HG03521 (cell line): ENCODE measurements around the gene ENAM.

Source experiments
- ATAC-seq: cut with Tn5 transposase; IDR thresholded peaks from one replicate; pipeline ENCODE4 v1.9.1; 2021; ENCODE audit warnings: mild to moderate bottlenecking, moderate library complexity; ENCODE audit not compliant: unreplicated experiment

The ENAM gene, protein sequence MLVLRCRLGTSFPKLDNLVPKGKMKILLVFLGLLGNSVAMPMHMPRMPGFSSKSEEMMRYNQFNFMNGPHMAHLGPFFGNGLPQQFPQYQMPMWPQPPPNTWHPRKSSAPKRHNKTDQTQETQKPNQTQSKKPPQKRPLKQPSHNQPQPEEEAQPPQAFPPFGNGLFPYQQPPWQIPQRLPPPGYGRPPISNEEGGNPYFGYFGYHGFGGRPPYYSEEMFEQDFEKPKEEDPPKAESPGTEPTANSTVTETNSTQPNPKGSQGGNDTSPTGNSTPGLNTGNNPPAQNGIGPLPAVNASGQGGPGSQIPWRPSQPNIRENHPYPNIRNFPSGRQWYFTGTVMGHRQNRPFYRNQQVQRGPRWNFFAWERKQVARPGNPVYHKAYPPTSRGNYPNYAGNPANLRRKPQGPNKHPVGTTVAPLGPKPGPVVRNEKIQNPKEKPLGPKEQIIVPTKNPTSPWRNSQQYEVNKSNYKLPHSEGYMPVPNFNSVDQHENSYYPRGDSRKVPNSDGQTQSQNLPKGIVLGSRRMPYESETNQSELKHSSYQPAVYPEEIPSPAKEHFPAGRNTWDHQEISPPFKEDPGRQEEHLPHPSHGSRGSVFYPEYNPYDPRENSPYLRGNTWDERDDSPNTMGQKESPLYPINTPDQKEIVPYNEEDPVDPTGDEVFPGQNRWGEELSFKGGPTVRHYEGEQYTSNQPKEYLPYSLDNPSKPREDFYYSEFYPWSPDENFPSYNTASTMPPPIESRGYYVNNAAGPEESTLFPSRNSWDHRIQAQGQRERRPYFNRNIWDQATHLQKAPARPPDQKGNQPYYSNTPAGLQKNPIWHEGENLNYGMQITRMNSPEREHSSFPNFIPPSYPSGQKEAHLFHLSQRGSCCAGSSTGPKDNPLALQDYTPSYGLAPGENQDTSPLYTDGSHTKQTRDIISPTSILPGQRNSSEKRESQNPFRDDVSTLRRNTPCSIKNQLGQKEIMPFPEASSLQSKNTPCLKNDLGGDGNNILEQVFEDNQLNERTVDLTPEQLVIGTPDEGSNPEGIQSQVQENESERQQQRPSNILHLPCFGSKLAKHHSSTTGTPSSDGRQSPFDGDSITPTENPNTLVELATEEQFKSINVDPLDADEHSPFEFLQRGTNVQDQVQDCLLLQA

DNA sequence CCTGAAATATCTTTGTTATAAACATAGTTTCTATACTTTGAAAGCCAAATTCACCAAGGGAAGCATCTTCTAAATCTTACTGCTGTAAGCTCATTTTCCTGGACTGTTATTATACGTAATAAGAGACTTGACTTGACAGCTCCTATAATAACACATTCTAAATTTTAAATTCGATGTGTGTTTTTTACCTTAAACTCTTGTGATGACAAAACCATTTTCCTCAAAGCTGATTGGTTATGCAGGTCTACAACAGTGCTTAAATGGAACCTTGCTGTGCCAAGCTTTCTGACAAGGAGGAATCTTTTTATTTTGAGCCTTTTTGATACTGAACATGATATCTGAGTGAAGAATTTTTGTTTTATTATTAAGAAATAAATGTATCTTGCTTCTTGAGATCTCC lies at the start of gene ENAM:
Gene ENAM, plus strand, starts transcription at position 301 of the 400 bp plus-strand sequence. CDS start 757 bp downstream, outside the sequence.
- no peak for ATAC-seq

DNA sequence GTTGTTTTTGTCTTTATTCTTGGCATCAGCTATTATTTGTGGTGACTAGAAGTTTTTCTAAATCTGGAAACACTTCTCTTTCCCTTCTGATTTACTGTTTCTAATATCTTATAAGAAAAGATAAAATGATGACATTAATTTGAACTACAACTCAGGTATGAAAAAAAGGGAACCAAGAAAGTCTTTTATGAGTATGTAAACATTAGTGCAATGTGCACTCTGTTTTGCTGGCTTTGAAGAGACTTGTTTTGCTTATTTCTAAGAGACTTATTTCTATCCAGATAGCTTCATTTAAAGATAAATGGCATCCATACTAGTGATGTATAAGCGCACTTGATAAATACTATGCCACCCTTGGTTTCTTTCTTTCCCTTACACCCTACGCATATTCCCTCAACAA lies 46.6 kb upstream of the ENAM start:
- ATAC-seq: no peak

DNA sequence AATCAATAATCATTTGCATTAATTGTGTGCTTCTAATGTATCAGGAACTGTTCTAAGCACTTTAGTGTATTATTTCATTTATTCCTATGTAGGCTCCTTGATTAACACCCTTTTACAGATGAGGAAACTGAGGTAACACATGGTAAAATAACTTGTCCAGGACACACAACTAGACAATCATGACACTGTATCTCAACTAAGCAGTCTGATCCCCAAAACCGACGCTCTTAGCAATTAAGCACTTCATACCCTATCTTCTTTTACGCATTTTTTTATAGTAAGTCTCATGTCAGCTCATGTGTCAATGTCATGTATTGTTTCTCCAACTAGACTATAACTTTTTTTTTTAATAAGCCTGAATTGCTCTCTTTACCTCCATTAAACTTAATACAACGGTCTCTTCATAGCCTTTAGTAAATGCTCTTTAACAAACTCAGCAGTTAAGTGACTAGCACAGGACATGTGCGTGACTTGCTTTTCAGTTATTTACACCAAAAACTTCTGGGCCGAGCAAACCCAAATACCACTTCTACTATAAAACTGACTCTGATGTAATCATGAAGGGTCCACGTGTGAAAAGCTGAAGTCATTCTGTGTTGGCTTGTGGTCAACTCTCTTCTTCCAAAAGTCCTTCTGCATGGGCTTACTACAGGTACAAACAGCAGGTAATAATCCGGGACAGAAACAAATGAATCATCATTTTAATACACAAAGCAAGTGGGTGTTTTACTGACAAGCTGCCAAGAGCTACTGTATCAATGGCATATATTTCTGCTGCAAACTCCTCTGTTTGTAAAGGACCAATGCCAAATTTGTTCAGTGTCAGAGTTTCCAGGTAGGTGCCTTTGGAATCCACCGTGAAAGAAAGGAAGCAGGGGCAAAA lies 44.4 kb upstream of the ENAM start:
- no peak for ATAC-seq

DNA sequence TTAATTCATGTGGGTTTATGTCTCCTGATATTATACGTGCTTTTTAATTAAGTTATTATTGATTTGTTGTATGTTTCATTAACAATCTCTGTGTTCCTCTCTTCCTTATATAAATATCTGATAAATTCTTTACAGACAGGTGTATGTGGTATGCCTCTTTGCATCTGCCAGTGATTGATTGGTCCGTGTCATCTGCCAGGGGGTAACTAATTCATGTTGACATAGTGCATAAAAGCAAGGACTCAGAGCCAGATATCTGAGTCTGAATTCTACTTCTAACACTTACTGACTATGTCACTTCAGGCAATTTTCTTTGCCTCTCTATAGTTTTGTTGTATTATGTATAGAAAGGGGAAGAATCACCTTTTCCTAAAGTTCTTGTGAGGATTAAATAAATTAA lies 41.7 kb upstream of the ENAM start:
- no peak for ATAC-seq

DNA sequence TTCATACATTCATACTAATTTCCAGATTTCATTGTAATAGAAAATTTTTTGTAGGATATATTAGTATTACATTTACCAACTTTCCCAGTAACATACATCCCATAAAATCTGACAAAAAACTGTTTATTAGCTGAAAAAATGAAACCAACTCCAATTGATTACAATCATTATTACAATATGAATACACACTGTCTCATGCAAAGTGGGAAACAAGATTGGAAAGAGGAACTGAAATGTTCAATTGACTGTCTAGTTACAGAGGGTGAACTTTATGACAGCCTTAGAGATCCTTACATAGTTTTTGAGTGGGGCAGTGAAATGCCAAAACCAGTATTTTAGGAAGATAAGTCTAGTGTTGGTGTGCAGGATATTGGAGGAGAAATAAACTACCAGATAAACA lies 38.8 kb upstream of the ENAM start:
- ATAC-seq: peak; percentile 87

DNA sequence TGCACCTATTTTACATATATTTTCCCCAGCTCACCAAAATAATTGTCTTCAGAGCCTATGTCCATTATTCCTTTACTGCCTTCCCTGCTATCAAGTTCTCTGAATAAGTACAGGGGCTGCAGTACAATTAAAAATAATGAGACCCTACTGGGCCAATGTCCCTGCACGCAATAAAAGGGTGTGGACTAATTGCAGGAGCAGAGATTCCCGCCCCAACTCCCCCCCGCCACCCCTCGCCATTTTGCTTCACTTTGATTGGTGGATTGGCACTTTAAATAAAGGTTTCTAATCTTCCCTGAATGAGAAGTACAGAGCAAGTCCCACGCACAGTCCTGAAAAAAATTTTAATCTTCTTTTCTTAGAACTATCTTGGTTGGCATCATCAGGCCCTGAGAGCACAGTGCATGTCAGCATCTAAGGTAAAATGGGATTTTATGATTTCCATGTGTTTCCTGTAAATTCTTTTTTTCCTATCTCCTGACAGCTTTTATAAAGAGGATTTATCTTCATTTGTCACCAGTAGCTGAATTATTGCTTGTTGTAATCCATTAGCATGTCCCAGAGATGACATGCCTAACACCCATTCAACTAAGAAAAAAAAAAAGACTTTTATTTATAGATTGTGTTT lies 36.5 kb upstream of the ENAM start, which contains the start of gene AMBN:
Gene AMBN, plus strand, starts transcription at position 302 of the 628 bp plus-strand sequence. Its CDS starts 103 bp downstream, at position 405.
- ATAC-seq: no peak

DNA sequence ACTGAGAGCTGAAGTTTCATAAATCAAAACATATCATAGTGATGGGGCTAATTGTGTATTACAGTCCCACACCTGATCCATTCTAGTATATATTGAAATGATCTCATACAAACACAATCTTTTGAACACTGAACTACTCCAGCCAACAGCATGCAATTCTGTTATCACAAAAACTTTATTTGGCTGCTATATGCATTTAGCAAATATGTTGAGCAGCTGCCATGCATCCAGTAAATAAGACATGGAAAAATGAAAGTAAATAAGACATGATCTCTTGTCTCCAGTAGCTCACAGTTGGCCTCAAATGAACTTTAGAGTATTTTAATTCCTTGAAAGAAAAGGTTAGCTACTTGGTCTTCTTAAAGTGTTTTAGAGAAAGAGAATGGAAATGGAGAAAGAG lies 34.3 kb upstream of the ENAM start:
- ATAC-seq: no peak

DNA sequence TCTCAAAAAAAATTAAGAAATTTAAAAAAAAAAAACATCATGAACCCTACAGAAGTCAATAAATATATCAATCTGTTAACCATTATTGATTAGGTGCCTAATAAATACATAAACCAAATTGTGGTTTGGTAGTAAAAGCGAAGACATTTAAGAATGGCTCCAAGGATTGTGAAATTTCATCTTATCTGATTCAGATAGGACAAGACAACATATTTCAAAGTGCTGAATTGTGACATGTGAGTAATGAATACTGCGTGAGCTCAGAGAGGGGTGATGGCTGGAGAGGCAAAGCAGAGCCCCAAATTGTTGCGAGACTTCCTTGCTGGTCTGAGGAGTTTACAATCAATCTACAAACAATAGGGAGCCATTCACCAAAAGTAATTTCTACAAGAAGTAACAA lies 28.2 kb upstream of the ENAM start:
- ATAC-seq: no peak

DNA sequence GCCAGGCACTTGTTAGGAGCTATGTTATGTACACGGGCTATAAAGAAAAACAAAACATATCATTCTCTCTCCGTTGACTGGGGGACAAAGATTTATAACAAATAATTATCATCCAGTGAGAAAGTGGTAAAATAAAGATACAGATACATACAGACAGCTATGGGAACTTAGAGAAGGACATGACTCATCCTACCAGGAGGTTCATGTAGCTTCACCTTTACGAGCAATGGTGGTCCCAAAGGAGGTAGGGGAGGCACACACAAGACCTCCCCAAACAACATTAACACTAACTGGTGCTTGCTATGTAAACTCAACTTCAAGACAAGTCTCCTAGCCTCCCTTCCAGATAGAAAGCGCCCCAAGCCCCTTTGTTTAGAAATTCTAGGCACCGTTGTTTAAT lies 27.6 kb upstream of the ENAM start:
- ATAC-seq: no peak

DNA sequence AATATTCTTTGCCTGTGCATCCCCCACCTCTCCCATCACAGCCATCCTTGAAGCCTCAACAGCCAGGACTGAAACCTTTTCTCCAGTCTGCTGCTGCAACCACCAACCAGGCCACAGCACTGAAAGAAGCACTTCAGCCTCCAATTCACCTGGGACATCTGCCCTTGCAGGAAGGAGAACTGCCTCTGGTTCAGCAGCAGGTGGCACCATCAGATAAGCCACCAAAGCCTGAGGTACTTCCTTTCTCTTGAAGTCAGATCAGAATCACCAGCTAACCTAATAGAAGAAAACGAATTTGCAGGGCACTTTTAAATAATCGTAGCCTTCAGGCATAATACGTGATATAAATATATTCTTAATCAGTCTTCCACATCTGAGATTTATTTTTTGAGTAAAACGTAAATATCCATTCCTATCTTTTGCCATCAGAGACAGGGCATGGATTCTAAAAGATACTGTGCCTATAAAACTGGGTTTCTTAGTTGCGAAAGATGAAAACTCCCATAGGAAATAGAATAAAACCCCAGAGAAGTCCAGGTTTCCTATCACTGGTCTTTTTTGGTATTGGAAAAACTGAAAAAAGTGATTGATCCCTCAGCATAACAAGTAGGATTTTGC lies 27.0 kb upstream of the ENAM start:
- ATAC-seq: peak; percentile 98

DNA sequence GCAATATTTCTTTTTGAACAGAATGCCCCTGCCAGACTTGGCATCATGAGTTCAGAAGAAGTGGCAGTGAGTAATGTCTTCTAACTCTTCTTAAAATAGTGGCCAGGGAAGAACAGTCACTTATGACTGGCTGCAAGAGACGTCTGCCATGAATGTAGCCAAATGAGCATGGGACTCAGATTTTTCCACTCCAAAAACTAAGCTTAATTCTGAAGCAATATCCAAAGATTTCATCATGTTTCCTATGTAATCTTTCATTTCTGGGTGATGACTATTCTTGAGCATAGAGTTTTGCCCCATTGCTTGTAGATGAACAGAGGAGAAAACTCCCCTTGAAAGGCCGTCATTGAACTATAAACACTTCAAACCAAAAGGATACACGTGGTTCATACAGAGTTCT lies 24.7 kb upstream of the ENAM start:
- no peak for ATAC-seq

DNA sequence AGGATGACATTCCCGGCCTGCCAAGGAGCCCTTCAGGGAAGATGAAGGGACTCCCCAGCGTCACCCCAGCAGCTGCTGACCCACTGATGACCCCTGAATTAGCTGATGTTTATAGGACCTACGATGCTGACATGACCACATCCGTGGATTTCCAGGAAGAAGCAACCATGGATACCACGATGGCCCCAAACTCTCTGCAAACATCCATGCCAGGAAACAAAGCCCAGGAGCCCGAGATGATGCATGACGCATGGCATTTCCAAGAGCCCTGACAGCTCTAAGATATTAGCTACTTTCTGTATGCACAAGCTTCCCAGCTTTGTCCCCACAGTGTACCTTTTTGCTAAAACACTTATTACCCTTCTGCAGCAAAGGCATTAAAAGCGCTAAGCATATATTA lies 22.1 kb upstream of the ENAM start:
- no peak for ATAC-seq

DNA sequence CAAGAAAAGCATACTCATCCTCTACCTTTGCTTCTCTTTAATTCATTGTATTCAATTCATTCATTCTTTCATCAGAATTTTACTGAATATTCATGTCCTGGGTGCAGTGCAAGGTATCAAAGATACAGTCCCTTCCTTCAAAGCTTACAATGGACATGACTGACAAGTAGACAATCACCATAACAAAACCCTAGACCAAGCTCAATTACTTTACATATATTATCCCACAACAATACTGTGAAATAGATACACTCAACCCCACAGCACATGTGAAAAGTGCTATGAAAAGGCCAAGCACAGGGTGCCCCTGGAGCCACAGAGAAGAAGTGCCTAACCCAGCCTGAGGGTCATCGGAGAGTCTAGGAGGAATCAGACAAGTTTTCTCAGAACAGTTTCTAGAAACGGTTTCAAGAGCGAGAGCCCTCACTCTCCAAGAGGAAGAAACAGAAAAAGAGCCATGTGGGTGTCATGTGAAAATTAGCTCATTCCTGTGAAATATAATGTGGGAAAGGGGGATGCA lies 21.1 kb upstream of the ENAM start:
- no peak for ATAC-seq

DNA sequence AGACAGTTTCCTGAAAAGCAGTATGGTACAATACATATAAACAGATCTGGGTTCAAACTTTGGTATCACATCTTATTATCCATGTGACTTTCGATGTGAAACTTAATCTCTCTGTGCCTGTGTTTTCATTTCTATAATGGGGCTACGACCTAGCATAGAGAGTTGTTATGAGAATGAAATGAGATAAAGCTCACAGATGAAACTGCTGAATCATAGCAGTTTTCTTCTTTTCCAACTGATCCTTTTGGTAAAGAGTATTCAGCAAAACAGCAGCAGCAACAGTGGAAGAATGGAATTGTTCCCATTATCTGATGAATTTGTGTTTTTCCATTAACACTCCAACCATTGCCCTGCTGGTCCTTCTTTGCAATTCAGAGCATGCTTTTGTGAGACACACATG lies 20.2 kb upstream of the ENAM start:
- ATAC-seq: no peak

DNA sequence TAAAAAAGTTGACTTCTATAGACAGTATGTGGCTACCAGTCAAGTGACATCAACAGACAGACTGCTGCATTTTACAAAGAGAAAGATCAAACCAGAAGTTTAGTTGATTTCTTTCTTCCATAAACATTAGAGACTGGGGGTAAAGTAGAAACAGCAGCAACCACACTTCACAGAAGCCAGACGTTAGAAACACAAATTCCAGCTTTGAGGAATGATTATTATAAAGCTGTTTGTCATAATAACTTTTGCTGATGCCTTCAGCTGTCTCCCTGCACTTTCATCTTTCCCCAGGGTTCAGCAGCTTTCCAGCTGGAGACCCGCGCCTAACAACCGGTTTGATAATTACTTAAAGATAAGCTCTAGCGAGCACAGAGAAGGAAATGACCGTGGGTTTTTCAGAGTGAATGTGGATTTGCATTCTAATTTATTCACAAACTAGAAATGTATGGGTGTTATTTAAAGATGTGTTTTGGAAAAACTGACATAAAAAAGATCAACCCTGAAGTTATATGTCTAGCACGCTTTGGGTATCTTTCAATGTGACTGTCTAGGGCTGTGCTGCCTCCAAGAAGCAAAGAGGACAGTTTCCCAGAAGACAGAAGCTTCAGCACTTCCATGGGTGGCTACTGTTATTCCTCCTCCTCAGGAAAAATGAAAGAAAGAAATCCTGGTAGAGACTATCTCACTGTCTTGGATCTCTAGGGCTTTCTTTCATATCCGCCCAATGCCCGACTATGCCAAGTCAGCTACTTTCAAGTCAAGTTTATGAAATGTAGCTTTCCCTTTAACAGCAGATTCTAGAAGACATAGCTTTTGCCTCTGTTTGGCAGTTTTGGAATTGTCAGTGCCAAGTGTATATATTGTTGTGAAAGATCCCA lies 15.0 kb upstream of the ENAM start:
- no peak for ATAC-seq

DNA sequence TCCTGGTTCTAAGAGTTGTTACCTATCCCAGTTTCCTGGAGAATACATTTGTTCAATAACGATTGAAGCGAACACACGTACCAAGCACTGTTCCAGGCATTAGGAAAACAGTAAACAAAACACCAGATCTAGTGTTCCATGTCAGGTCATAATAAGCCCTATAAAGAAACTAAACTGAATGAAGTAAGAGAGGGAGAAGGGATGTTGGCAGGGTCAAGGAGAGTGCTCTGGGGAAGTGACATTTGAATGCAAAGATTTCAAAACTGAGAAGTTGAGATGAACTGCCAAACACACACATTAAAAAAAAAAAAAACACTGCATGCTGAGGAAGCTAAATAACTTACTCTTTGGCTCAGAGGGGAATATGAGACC lies 14.4 kb upstream of the ENAM start:
- no peak for ATAC-seq

DNA sequence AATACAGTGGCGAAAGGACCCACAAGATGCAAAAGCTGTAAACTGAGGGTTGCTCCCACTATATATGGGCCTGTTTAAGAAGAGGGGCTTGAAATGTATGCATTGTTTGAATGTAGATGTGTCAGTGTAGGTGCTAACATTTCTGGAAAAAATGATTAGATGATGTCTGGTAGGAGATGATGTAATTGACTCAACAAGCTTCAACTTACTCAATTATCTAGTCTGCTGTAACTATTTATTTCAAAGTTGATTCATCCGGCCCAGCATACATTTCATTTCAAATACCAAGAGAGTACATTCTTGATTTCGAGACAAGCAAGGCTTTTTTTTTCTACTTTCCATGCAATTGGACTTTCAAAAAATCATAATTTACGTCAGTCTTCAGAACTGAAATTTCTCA lies 9.3 kb upstream of the ENAM start:
- no peak for ATAC-seq

DNA sequence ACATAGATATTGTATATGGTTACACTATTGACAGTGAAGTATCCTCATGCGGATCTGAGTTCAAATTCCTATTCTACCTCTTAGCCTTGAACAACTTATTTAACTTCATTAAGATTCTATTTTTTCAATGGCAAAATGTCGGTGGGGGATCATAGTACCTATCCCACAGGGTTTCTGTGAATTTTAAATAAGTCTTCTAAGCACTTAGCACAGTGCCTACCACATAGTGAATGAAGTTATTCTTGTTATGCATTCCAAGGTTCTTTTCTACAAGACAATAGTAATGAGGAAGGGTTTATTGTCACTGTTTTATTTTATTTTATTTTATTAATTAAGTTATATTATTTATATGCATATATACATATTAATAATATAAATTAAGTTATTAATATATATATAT lies 8.8 kb upstream of the ENAM start:
- ATAC-seq: no peak
